HG03460 (cell line): Measurements from ENCODE around the gene EPB42.
"Not testable (repeated sequence)": the region's sequence is repeated elsewhere in the genome, so short reads cannot be mapped to it uniquely, and the experiment has no call there.

Experiments
- ATAC-seq: cut with Tn5 transposase; IDR thresholded peaks from one replicate; pipeline ENCODE4 v1.9.1; 2021; ENCODE audit not compliant: unreplicated experiment

EPB42 gene

DNA sequence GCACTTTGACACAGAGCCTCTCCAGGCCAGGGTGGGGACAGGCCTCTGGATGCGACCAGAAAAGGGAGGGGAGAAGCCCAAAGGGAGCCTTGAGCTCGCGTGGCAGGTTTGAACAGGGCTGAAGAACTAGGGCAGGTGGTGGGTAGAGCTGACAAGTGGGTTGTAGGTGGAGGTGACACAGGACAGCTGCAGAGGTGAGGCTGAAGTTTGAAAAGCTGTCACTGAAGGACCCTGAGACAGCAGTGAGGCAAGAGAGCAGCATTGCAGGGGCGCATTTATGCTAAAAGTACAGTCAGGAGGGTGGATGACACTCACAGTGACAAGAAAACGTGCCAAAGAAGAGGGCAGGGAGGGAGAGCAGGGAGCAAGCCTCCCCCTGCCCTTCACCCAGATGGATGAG, 21.8 kb upstream of the EPB42 start:
- ATAC-seq: no peak

DNA sequence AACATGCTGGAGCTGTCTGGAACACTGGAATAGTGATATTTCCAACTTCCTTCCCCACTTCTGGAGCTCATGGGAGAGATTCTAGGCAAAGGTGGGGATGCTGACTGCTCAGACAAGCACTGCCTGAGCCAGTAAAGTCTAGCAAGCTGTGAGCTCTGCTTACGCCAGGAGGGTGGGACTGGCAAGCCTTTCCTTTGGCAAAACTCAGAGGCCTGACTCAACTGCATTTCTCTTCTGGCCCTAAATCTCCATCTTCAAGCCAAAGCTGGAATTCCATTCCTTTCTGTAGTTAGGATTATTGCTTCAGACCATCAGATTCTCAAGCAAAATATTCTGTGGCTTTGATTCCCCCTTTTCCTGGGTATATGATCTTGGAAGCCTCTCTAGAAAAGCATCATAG, 20.3 kb upstream of the EPB42 start:
- no peak for ATAC-seq

DNA sequence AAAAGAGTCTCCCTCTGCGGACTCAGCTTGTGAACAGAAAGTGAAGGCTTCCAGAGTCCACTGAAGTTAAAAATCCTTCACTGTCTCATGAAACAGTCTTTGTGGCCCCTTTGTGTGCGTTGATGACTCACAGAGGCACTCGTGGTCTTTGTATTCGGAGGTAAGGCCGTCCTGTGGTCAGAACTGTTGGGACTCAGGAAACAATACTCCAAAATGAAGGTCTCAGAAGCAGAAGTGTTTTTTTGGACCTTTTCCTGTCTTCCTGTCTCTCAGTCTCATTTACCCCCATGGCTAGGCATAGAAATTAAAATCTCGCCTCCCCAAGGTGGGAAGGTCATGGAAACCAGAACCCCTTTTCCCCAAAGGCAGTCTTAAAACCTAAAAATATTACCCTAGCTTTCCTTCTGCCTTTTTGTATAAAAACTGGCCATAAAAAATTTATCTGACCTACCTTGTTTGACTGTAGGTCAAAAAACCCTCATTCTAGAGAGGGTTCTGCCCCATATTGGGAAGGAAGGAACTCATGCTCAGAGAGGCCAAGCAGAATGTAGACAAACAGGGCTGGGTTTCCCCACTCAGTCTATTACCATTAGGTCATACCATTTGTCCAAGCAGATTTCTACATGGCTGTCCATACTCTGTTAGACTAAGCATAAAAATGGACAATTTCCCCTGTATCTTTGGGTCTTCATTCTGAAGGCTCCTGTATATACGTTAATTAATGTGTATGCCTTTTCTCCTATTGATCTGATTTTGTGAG, 19.1 kb upstream of the EPB42 start:
- ATAC-seq: no peak

DNA sequence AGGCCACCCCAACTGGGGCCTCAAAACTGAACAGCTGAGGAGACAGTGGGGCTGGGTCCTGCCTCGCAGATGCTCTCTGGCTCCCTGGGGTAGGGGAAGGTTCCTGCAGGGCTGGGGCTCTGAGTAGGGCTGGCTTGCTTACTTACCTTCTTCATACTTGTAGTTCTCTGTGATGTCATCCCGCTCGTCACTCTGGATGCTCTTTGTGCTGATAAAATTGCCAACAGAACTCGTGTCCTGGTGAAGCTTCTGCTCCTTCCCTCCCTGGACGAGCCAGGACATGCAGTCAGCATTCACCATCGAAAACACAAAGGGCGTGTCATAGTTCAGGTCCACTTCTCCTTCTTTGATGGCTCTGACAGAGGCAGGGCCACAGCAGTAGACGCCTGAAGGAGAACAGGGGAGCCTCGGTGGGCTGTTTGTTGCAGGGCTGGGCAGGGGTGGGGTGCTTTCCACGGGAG, 17.9 kb upstream of the EPB42 start:
- ATAC-seq: no peak

DNA sequence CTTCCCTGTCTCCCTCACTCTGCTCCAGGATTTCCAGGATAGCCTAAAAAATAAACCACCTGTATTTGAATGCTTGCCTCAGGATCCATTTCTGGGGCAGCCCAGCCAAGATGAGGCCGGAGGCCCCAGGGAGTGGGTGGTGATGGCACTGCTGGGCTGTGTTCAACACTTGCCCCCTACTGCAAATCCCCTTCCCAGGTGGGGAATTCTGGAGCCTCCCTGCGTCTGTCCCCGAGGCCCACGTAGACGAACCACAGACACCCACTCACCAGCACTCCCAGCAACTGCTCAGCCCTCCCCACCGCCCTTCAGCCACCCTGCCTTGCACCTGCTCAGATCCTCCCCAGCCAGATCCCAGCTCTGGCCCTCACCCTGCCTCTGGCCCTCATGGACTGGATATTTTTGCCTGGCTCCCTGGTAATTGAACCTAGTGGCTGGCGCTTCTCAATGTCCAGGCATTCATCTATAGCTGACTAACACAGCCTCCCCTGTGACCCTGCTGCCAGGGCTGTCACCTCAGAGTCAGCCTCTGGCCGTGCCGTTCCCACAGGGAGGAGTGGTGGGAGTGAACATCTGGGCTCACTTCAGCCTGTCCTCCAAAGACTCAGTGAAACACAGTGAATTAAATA, 17.1 kb upstream of the EPB42 start:
- no peak for ATAC-seq

DNA sequence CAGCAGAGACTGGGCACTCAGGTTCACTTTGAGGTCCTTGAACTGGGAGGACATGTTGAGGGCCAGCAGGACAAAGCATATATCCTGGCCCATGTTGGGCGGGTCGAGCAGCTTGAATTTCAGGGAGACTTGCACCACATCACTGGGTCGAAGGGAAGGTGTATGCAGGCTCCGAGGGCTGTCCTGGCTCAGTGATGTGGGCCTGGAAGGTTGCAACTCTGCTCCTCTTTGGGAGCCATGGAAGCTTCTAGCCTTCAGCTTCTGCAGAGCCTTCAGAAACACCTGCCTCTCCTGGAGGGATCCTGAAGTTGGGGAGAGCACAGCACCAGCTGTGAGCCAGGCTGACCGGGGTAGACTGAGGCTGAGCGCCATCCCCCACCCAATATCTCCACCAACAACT, 14.7 kb upstream of the EPB42 start:
- ATAC-seq: no peak

DNA sequence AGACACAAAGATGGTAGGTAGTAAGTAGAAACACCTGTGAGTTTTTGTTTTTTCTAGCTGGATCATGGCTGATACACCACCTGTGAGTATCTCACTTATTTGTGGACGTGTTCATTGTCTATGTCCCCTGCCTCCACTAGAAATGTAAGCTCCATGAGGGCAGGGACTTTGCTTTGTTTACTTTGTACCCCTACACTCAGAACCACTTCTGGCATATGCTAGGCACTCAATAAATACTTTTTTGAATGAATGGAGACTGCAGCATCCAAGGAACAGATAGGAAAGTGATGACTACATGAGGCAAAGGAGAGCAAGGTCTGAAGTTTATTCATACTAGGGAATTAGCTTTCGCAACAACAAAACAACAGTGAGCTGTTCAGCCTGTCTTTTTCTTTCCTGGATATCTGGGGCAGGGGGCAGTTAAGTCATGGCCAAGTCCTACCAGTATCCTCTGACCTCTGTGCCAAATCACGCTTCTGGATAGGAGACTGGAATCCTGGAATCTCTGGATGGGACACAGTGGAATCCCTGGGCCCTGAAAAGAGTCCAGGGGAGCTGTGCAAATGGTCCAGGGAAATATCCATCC, 11.6 kb upstream of the EPB42 start:
- no peak for ATAC-seq

DNA sequence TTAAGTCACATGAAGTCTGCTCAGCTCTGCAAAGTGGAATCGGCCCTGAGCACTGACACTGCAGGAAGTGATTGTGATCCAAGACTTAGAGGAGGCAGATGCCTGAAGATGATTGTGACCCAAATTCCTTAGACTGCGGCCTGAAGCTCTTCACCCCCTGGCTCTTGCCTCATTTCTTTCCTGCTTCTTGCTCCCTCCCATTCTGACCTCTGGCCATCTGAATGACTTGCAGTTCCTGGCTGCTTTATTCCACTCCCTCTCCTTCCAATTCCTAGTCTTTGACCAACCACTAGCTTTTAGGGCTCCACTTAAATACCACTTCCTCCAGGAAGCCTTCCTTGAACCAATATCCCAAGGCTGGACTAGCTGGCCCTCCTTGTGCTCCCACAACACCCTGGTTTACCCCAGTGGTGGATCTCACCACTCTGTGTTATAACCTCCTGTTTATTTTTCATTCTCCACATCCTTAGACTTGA, 9.9 kb upstream of the EPB42 start:
- no peak for ATAC-seq

DNA sequence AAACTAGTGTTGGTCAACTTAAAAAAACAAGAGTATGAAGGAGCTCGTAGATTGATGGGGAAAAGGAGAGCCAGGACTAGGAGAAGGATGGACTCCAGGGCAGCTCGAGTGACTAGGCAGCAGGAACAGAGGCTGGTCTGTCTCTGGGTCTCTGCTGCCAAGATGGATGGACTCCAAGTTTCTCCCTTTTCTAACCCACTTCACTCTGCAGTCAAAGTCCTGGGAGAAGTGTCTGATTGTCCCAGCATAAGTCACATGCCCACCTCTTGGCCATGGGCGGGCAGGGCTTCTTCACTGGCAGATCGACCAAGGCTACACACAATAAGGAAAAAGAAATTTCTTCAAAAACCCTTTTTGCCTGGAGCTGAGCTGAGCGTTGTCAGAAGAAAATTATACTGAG, 9.2 kb upstream of the EPB42 start:
- no peak for ATAC-seq

DNA sequence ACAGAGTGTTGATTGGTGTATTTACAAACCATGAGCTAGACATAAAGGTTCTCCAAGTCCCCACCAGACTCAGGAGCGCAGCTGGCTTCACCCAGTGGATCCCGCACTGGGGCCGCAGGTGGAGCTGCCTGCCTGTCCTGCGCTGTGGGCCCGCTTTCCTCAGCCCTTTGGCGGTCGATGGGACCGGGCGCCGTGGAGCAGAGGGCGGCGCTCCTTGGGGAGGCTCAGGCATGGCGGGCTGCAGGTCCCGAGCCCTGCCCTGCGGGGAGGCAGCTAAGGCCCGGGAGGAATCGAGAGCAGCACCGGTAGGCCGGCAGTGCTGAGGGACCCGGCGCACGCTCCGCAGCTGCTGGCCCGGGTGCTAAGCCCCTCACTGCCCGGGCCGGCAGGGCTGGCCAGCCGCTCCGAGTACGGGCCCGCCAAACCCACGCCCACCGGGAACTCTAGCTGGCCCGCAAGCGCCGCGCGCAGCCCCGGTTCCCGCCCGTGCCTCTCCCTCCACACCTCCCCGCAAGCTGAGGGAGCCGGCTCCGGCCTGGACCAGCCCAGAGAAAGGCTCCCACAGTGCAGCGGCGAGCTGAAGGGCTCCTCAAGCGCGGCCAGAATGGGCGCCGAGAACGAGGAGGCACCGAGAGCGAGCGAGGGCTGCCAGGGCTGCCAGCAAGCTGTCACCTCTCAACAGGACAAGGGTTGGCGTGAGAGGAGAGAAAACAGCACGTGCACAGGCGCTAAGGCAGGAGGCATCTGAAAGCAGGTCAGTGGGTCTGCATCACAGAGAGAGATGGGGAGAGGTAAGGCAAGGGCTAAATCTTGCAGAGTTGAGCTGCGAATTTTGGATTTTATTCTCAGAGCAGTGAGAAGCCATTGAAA, 5.9 kb upstream of the EPB42 start:
- no peak for ATAC-seq

DNA sequence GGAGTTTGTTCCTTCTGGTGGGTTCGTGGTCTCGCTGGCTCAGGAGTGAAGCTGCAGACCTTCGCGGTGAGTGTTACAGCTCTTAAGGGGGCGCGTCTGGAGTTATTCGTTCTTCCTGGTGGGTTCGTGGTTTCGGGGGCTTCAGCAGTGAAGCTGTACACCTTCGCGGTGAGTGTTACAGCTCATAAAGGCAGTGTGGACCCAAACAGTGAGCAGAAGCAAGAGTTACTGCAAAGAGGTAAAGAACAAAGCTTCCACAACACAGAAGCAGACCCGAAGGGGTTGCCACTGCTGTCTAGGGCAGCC, 5.1 kb upstream of the EPB42 start:
- not testable (repeated sequence) for ATAC-seq

DNA sequence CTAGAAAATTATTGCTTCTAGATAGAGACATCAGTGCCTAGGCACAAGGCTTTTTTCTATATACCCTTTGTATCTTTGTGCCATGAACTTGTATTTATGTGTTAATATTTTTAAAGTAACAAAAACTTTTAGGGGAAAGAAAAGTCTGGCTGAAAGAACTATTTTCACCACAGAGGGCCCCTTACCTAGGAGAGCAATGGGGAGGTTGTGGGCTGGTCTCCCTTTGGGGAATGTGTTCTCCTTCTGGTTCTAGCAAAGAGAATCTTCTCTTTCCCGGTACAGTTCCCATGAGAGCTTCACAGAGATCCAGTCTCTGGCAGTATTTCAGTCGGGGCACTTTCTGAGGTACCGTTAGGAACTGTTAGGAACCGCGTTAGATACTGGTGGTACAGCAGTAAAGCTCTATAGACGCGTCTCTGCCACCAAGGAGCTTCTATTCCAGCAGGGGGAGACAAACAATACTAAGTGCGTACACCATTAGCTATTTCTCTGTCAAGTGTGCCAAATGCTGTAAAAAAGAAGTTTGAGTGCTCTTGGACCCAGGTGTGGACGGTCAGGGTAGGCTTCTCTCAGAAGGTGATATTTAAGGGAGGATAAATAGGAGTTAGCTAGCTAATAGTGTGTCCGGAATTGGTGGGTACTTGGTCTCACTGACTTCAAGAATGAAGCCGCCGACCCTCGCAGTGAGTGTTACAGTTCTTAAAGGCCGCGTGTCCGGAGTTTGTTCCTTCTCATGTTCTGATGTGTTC, 4.6 kb upstream of the EPB42 start:
- no peak for ATAC-seq

DNA sequence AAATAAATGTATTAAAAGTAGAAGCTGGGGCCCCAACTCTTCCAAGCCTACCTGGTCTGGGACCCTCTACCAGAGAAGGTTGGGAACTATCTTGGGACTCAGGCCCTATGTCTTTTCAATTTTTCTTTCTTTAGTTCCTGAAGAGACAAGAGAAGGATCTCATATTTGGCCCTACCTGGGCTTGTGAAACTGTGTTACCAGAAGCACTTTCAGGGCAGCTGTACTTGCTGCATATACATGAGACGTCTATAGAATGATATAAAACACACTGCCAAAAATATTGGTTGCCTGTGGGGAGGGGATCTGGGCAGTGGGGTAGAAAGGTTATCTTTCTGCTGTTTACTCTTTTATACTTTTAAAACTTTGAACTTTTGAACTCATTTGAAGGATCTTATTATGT, 604 bp upstream of the EPB42 start:
- no peak for ATAC-seq

DNA sequence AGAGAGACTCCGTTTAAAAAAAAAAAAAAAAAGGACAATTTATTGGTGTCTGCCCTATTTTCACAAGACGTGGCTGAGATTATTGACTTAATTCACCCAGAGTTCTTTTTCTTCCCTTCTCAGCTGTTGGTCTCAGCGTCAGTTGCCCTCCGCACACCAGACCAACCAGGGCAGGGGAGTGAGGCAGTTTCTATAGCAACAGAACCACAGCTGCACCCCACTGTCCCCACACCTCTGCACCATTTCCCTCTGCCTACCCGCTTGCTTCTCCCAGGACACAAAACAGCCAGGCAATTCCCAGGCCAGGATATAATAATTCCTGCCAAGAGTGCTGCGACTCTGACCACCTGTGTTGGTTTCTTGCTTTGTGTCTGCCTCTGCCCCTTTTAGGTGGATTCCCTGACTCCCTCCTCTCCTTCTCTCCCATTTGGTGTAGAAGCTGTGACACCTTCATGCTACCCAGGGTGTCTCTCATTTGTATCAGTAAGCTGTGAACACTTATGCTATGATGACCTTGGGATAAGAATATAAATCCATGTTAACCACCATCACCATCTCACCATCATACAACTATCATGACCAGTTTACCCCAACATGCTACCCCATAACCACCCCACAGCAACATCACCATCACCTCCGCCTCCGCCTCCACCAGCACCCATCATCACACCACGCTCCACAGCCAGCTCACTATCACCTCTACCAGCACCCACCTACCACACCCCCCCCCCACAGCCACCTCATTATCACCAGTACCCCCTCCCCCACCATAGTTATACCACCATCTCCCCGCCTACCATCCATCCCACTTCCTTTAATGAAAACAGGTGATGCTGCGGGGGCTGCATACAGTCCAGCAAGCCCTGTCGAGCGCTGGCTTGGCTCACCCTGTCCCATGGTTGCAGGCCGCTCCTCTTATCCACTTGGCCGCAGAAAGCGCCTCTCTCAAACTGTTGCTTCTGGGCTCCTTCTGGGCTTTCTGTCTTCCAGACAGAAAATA, 589 bp downstream of the EPB42 start:
- no peak for ATAC-seq

DNA sequence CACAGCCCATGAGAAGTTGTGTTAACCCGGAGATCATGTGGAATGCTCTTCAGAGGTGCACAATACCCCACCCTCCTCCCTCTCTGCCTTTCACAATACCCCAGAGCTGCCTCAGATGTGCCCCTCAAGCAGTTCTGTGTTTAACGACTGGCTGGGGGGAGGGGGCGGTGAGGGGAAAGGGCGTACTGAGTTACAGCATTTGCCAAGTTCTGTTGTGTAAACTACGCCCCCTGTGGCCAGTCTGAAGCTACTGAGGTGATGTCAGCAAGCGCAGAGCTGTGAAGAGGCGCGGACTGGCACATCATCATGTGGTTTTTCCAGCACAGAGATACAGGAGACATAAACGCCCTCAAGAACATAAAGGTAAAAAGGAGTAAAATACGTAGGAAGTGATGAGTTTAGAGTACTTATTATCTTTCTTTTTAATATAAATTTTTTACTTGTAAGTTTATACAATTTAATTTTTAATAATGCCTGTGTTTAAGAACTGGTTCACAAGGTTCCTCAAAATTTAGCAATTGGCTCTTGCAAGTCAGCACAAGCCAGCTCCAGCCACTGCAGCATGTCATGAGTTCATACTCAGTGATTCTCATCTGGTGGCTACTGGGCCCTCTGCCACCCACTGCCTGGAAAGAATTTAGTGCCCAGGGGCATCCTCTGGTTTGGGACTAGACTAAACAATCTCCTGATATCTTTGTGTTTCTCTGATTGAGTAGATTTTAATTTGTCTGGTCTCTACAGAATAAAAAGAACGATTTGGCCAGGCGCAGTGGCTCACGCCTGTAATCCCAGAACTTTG, 1.7 kb downstream of the EPB42 start:
- no peak for ATAC-seq

DNA sequence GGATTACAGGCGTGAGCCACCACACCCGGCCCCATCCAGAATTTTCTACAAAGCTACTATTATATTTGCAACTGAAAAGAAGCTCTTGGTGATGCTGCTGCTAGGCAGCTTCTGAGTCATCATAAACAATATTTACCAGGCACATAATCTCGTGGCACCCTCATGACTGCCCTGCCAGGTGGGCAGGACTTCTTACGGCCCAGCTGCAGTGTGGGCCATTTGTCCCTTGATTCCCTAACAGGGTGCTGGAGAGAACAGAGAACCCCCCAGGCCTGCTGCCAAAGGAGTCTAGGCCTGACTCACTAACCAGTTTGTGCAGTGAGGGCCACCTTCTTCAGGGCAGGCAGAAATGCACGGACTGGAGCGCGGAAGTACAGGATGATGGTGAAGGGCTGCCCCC, 4.9 kb downstream of the EPB42 start:
- no peak for ATAC-seq

DNA sequence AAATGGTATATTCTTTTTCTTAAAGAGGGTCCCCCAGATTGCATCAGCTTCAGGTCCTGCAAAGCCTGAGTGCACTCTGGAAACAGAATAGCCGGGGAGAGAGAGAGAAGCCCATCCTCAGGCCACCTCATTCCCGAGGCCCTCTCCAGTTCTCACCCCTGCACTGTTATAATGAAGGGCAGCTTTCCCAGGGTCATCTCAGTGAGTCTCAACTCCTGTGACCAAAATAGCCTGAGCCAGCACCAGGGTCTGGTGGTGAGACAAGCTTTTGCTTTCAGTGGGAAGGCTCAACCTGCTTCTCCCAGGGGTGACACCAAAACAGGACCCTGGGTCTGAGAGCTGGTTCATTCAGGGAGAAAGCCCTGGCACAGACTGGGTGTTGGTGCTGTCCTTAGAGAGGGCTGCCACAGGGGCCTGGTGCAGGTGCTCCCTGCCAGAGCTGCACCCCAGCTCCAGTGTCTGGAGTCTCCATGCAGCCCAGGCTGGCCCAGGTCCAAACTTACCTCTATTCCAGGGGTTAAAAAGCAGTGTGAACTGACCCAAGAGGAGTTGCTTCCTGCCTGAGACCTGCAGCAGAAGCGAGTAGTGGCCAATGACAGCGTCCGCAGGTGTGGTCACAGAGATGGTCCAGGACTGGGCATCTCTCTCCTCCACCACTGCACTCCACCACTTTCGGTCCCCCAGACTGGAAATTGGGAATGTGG, 6.1 kb downstream of the EPB42 start:
- no peak for ATAC-seq

DNA sequence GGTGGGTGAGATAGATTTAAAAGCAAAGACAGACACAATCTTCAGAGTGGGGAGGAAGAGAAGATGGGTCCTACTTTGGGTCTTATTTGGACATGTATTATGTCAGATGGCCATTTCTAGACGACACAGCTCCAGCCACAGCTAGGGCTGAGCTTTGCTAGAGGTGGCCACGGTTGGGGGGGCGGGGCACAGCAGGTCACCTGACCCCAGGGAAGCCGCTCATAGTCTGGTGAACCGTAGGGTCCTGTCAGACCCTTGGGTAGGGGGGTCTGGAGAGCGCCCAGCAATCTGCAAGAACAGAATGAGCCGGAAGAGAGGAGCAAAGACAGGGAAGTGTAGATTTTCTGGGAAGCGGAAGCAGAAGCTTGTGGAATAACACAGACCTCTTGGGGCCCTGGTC, 6.6 kb downstream of the EPB42 start:
- ATAC-seq: no peak
